ENCODE data around the gene NKD2.

Gene NKD2

GRCh38 chr5:1031306-1031959 lies 22.8 kb downstream of the NKD2 start:
- DNase-seq (ENCODE audit: low read depth): no peak
- TF ChIP-seq, protein P1, sequence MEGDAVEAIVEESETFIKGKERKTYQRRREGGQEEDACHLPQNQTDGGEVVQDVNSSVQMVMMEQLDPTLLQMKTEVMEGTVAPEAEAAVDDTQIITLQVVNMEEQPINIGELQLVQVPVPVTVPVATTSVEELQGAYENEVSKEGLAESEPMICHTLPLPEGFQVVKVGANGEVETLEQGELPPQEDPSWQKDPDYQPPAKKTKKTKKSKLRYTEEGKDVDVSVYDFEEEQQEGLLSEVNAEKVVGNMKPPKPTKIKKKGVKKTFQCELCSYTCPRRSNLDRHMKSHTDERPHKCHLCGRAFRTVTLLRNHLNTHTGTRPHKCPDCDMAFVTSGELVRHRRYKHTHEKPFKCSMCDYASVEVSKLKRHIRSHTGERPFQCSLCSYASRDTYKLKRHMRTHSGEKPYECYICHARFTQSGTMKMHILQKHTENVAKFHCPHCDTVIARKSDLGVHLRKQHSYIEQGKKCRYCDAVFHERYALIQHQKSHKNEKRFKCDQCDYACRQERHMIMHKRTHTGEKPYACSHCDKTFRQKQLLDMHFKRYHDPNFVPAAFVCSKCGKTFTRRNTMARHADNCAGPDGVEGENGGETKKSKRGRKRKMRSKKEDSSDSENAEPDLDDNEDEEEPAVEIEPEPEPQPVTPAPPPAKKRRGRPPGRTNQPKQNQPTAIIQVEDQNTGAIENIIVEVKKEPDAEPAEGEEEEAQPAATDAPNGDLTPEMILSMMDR (conservative IDR thresholded peaks at IDR 0.05; ENCODE audit: control insufficient read depth, insufficient read depth, low read depth, low read length): no peak
- H3K4me3 ChIP-seq (ENCODE audit: control insufficient read depth, low read depth, low read length): no peak overlapping the region

GRCh38 chr5:1032011-1032410 lies 23.4 kb downstream of the NKD2 start:
- DNase-seq (ENCODE audit: low read depth): no peak
- no peak overlapping the region for H3K4me3 ChIP-seq (ENCODE audit: control insufficient read depth, low read depth, low read length)
- TF ChIP-seq, protein P1 (conservative IDR thresholded peaks at IDR 0.05; ENCODE audit: control insufficient read depth, insufficient read depth, low read depth, low read length): no peak

DNA sequence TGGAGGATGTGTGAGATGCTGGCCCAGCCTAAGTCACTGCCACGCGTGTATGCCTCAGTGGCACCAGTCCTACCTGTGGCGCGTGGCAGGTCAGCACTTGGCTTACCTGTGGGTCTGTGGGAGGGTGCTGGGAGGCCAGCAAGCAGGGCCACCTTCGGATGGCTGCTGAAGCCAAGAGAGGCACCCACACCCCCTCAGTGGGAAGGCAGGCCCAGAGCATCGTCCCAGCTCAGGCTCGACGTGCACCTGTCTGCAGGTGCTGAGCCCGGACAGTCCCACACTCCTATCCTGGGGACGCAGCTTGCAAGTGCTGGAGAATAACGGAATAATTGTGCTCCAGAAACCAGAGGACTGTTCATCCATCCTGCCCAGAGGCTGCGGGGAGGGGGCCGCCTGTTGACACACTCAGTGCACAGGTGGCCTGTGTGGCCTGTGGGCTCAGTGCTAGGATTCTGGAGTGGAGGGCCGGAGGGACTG lies 24.0 kb downstream of the NKD2 start:
- DNase-seq (ENCODE audit: low read depth): no peak
- no peak overlapping the region for H3K4me3 ChIP-seq (ENCODE audit: control insufficient read depth, low read depth, low read length)
- TF ChIP-seq, protein P1 (conservative IDR thresholded peaks at IDR 0.05; ENCODE audit: control insufficient read depth, insufficient read depth, low read depth, low read length): no peak

- DNase-seq (ENCODE audit: low read depth): no peak
- H3K4me3 ChIP-seq (ENCODE audit: control insufficient read depth, low read depth, low read length): no peak overlapping the region
- TF ChIP-seq, protein P1 (conservative IDR thresholded peaks at IDR 0.05; ENCODE audit: control insufficient read depth, insufficient read depth, low read depth, low read length): no peak
Observed at GRCh38 chr5:1033178-1033577, 24.6 kb downstream of the NKD2 start.

GRCh38 chr5:1033606-1034420 lies 25.2 kb downstream of the NKD2 start:
- TF ChIP-seq, protein P1 (conservative IDR thresholded peaks at IDR 0.05; ENCODE audit: control insufficient read depth, insufficient read depth, low read depth, low read length): no peak
- H3K4me3 ChIP-seq (ENCODE audit: control insufficient read depth, low read depth, low read length): no peak overlapping the region
- DNase-seq (ENCODE audit: low read depth): no peak

GRCh38 chr5:1034421-1034905 lies 25.9 kb downstream of the NKD2 start:
- H3K4me3 ChIP-seq (ENCODE audit: control insufficient read depth, low read depth, low read length): no peak overlapping the region
- TF ChIP-seq, protein P1 (conservative IDR thresholded peaks at IDR 0.05; ENCODE audit: control insufficient read depth, insufficient read depth, low read depth, low read length): no peak
- no peak for DNase-seq (ENCODE audit: low read depth)
